DMS153 treated with DMSO at 0.1 percent for 48 hours (cell line): ENCODE results near the gene GALNT7.

Source experiments
- DNase-seq: peaks from one replicate; lab custom pipeline; 2025; ENCODE audit not compliant: unreplicated experiment; lab: John Stamatoyannopoulos, UW

GALNT7 gene

DNA sequence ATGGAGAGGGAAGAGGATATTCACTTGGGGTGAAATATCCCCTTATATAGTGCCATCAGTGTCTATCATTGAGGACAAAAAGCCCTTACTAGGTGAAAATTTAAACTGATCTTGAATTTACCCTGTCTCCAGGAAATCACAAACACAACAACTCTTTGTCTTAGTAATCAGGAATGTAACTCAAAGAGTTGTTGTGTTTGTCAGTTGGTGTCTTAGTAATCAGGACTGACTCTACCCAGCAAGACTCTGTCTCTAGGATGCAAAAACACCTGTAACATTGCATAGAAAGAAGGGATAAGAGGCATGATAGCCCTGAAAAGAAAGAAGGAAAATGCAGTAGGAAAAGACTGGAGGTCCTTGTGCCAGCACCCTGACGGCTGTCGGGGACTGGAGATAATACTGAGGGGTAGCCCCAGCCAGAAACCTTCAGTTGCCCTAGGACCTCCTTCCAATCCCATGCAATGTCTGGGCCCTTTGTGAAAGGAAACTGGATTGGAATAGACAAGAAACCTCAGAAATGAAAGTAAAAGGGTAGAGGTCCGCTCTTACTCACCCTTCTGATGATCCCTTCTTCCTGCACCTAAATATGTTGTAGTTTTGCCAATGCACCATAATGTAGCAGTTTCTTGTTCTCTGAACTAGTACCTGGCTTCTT, 120.2 kb downstream of the GALNT7 start:
- DNase-seq: no peak

DNA sequence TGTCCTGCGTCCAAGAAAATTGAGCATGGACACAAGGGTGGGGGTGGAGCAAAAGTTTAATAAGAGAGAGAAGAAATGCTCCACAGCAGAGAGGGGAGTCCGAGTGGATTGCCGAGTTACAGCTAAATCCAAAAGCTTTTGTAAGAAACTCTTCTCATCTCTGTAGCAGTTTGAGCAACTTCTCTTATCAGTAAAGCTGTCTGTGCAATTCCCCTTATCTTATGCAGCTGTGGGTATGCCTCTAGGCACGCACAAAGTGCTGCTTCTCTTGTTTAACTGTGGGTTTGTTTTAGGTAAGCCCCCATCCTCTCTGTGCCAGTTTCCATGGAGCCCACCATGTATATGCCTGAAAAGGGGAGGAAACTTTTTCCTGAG, 120.7 kb downstream of the GALNT7 start:
- no peak for DNase-seq

DNA sequence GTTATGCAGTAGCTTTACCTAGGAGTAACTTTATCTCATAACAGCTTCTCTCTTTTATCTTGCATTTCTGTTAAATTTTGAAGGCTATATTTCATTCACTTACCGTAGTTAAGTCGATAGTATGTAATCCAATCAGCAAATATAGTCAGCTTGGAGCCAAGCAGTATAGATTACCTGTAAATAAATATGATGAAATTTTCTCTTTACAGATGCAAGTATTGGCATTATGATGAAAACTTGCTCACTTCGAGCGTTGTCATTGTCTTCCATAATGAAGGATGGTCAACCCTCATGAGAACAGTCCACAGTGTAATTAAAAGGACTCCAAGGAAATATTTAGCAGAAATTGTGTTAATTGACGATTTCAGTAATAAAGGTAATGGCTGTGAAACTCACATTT, 123.3 kb downstream of the GALNT7 start:
- no peak for DNase-seq

DNA sequence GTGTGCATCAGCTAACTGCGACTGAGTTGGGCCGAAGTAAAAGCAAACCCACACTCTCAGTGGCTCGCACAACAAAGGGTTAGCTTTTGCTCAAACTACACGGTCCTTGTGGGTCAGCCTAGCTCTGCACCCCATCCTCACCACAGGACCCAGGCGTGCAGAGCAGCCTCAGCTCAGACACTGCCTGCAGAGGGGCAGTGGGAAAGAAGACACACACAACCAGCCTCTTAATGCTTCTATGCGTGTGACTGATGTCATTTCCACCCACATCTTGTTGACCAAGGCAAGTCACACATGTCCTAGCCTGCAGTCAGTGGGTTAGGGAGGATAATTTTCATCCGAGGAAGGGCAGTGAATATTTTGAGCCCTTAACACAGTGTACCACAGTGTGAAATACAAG, 125.1 kb downstream of the GALNT7 start:
- DNase-seq: no peak

DNA sequence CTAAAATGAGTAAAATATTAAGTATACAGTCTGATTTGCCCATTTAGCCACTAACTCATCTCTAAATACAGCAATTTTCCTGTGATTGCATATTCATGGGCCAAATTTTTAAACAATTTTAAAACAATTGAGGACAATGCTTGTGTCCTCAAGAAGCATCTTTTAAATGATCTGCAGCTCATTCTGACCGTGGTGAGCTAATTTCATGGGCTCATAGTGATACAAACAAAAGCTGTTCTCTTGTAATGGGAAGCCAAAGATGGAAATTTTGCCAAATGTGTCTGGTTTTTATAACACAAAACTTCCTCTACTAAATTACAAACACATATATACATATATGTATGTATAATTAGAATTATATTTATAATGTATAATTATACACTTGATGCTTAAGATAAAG, 125.8 kb downstream of the GALNT7 start:
- DNase-seq: no peak

DNA sequence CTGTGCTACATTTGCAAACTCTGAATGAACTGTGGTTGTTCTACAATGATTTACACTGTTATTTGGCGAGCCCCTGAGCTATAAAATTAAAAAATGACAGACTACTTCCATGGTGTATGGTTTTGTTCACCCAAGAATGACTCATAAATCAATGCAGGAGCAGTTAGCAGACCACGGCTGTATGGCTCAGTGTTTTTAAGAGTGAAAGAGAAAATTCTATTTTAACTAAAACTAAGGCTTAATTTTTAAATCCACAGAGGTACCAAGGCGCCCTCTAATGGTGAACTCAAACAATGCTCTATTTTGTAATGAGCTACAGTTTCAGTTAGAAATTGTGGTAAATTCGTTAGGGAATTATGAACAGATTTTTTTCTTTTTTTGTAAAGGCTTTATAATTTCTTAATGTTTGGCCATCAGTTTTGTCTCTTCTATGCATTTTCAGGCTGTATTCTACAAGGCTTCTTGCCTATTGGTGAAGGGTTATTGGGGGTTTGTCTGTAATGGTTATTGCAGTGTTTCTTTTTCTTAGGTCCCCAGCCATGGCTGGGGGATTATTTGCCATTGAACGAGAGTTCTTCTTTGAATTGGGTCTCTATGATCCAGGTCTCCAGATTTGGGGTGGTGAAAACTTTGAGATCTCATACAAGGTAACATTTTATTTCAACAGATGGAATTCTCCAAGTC, 133.0 kb downstream of the GALNT7 start:
- peak; percentile 18 for DNase-seq

DNA sequence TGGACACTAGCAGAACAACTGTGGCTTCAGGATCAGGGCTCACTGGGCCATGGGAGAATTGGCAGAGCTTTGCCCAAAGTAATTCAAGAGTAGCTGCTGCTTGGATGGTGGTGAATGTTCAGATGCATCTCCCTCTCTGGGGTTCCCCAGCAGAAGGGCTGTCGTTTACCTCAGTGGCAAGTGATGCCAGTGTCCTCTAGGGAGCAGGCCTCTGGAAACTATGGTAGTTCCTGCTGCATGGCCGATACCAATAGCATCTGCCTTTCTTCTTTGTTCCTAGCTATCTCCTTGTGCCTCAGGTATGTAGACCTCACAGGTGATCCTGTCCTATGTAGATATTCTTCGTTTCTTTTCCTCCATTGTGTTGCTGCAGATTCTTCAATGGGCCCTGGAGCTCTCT, 139.2 kb downstream of the GALNT7 start:
- no peak for DNase-seq

DNA sequence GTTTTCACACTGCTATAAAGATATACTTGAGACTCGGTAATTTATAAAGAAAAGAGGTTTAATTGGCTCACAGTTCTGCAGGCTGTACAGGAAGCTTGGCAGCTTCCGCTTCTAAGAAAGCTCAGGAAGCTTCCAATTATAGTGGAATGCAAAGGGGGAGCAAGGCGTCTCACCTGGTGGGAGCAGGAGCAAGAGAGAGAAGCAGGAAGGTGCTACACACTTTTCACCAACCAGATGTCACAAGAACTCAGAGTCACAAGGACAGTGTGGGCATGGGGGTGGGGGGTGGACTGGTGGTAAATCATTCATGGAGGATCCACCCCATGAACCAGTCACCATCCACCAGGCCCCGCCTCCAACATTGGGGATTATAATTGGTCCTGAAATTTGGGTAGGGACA, 142.8 kb downstream of the GALNT7 start:
- DNase-seq: no peak

DNA sequence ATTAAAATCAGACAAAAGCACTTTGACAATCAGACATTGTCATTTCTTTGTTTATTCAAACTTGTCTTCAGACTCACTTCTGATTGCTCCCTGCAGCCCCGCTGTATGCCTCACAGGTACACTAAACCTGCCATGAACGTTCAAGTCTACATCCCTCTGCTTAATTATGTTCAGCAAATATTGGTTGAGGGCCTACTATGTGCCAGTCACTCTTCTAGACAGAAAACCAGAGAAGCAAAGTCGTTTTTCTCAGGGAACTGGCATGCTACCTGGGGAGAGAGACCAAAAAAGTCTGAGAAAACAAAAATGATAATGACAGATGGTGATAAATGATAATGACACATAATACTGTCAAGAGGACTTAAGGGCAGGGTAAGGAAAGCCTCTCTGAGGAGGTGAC, 146.1 kb downstream of the GALNT7 start:
- DNase-seq: no peak

DNA sequence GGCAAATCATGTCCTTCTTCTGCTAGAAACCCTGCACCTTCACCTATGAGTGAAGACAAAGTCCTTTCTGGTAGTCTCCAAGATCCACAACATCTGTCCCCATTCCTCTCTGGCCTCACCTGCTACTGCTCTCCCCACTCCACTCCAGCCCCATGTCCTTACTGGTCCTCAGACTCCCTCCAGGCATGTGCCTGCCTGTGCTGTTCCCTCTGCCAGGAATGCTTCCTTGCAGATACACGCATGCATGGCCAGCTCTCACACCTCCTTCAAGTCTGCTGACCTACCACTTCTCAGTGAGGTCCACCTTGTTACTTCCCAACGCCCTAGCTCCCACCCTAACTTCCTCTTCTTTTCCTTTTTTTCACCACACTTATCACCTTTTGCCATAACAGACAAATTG, 147.4 kb downstream of the GALNT7 start:
- DNase-seq: no peak

DNA sequence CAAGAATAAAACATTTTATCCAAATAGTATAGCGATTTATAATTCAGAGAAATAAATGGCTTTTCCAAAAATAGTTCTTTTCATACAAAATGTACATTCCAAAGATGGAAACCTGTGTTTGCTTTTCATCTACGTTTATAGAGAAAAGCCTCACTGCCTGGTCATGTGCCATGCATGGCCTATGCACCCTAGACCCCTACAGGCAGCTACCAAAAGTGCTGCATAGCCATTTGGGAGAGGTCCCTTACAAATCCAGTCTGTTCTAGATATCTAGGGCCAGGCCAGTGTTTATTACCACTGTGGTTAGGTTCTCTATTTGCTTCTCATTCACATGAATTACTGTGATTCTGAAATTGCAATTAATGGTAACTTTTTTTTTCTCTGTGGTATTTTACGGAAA, 148.4 kb downstream of the GALNT7 start:
- DNase-seq: no peak

DNA sequence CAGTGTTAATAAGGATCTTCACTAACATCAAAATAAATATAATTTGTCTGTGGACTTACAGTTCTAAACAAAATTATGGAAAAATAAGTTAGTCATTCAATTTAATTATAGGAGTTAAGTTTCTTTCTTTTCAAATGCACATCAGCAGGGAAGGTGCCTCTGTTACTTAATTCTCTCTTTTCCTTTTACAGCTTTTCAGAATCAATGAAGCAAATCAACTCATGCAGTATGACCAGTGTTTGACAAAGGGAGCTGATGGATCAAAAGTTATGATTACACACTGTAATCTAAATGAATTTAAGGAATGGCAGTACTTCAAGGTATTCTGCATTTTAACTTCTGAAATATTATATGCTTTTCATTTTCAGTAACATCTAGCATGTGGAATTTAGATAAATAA, 149.6 kb downstream of the GALNT7 start:
- no peak for DNase-seq

DNA sequence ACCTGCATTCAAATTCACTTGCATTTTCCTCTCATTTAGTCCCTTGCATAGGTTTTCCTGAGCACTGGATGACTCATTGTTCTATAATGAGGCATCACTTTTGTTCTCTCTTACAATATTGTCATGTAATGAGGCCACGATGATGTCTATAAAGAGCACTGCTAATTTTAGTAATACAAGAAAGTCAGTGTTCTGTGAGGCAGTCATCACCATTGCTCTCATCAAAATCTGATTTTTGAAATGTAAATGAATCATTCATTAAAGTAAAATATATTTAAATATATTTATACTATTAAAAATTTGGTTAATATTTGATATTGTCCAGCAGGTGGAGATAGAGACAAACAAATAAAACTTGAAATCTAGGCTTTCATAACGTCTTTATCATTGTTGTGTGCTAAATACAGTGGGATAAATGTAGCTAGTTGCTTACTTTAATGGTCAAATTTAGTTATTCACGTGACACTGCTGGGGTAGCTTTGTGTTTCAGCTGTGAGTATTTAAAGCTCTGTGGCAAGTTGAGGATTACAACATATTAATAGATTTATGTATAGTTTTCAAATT, 150.1 kb downstream of the GALNT7 start:
- peak; percentile 24 for DNase-seq

DNA sequence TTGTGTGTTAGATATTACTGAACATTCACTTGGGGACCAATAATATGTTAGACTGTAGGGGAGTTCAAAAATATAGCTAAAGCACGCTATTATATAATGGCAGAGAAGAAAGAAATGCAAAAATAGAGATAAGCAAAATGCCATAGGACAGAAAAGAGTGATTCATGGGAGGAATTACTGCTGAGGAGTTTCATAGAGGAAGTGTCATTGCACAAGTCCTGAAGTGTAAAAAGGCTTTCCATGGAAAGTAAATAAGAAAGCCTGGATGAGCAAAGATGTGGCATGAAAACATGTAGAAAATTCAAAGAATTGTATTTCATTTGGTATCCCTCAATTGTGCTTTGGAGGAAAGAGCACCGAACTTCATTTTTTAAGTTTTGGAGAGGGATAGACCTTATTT, 151.1 kb downstream of the GALNT7 start:
- no peak for DNase-seq

DNA sequence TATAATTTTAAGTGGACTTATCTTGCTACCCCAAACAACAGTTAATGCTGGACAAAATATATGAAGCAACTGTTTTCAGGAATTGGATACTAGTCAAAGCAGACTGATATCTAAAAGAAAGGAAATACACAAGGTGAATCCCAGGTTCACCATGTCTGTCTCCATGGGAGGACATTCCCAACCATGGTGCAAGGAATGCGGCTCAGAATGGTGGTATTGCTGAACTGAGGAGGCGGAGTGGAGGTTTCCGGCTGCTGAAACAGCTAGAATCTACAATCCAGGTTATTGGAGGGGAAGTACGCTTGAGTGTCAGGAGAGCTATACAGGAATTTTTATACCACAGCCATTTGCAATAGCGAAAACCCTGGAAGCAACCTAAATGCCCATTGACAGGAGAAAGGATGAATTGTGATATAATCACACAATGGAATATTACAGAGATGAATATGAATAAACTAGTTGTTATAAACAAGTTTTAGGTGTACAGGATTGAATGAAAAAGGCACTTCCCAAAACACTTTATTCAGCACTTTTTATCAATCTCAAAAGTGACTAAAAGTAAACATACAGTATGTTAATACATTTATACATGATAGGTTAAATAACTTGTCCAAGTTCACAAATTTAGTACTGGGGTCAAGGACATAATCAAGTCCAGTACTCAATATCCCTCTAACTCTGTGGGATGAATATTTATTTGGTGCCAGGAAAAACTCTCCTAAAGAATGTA, 156.6 kb downstream of the GALNT7 start:
- DNase-seq: no peak

DNA sequence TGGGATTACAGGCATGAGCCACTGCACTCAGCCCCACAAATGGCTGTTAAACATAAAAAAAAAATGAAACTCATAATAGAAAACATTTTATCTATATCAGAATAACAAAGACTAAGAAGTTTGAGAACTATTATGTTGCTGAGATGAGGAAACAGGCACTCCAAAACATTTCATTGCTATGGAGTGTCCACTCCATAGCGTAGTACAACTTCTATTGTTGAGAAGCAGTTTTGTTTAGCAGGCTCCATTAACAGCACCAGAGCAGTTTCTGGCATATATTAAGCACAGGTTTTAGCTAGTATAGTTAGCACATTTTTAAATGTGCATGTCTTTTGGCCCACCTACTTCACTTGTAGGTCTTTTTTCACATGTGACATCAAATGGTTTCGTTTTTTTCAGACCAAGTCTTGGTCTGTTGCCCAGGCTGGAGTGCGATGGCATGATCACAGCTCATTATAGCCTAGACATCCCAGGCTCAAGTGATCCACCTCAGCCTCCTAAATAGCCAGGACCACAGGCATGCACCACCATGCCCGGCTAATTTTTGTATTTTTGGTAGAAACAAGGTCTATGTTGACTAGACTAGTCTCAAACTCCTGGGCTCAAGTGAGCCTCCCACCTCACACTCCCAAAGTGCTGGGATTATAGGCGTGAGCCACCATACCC, 159.8 kb downstream of the GALNT7 start:
- no peak for DNase-seq

DNA sequence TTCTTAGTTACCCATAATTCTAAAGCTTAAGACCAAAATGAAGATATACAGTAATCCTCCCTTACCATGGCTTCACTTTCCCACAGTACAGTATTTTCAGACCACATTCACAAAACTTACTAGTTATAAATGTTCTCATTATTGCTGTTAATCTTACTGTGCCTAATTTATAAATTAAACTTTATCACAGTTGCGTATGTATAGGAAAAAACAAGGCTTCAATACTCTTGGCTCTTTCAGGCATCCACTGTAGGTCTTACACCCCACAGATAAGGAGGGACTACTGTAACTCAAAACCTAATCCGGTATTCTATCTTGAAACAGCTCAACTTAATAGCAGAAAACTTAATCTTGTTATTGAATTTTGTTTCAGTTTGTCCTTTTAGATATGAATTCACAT, 162.0 kb downstream of the GALNT7 start:
- no peak for DNase-seq

DNA sequence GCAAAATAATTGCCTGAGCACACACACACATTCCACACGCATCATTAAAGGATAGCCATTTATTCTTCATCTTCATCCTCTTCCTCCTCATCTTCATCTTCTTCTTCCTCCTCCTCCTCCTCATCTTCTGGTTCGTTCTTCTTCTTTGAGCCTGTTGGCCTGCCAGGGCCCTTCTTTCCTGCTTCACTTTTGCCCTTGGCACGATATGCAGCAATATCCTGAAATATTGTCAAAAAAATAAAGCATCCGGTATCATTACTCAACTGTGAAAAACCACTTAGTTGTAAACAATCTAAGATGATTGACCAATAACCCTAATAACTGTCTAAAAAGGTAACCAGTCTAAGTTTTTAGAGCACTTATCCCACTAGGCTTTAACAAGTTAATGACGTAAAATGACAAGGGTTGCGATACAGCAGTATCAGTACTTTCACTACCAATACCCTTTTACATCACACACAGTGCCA, 163.4 kb downstream of the GALNT7 start:
- DNase-seq: no peak

DNA sequence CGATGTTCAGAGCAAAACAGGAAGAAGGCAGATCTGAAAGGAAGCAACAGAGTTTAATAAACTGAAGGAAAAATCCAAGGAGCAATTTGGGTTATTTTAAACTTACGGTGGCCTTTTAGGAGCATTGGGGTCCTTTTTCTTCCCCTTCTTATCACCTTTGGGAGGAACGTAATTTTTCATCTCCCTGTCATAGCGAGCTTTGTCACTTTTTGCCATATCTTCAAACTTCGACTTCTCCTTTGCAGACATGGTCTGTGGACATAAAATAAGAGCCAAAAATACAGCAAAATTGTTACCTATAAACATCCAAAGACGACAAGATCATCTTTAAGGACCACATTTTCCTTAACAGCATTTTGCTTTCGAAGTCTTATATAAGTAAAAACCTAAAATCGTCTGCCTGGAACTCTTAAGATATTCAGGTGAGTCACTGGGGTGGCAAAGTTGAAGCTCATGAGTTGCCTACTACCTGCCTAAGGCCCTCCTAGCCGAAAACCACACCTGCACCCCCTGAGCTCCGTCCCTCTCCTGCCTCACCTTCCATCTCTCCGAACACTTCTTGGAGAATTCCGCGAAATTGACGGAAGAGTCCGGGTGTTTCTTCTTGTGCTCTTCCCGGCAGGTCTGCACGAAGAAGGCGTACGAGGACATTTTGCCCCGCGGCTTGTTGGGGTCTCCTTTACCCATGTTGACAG, 164.5 kb downstream of the GALNT7 start:
- DNase-seq: no peak

DNA sequence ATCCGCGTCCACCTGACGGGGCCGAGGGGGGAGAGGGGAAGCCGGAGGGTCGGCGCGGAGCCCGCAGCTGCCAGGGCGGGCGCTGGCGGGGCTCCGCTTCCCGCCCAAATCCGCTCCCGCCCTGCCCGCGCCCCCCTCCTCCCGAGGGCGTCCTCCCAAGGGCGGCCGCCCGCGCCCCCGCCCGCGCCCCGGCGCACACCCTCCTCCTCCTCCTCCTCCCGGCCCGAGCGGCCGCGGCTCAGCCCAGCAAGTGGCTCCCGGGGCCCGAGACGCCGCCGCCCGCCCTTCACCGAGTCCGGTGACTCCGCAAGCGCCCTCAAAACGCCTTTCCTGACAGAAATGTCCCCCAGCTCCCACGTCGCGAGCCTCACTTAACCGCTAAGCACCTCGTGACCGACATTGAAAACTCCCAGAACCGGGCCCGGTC, 165.1 kb downstream of the GALNT7 start:
- DNase-seq: no peak
